HG03354 (cell line): Measurements from ENCODE around the gene PEX12.
"Not testable (repeated sequence)": the region's sequence is repeated elsewhere in the genome, so short reads cannot be mapped to it uniquely, and the experiment has no call there.

Source experiments
- ATAC-seq: cut with Tn5 transposase; IDR thresholded peaks from one replicate; pipeline ENCODE4 v1.9.1; 2021; ENCODE audit warnings: mild to moderate bottlenecking; ENCODE audit not compliant: unreplicated experiment, poor library complexity, severe bottlenecking

PEX12 gene

DNA sequence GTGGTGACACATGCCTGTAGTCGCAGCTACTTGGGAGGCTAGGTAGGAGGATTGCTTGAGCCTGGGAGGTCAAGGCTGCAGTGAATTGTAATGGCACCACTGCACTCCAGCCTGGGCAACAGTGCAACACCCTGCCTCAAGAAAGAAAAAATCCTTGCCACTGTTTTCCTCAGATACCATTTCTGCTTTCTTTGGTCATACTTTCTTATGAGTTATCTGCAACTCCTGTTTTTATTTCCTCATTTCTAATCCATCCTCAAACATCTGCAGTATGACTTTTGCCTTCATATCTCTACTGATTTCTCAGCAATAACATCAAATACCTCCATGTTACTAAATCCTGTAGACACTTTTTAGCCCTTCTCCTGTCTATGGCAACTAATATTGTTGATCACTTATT is 5.7 kb upstream of the PEX12 start:
- ATAC-seq, result no peak

- ATAC-seq, result no peak
These were observed 610 bp upstream of the PEX12 start for GRCh38 chr17:35578929-35579432.

- ATAC-seq, result peak; percentile 13
These were observed 558 bp downstream of the PEX12 start for GRCh38 chr17:35577830-35578196.

DNA sequence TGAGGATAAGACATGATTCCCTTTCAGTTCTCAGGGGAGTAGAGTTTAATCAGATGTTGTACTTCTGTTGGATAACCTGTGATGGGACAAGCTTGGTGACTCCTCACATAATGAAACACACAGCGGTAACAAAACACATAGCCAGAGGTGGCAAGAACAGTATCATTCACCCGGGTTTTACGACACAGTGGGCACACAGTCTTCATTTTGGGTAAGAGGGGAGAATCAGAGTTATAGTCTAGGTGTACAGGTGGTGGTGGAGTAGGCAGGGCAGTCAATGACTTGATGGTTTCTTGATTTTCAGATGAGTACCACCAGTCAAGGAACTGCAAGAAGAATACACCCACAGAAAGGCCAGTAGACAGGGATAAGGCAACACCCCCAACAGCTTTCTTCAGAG is 2.6 kb downstream of the PEX12 start:
- no peak for ATAC-seq

DNA sequence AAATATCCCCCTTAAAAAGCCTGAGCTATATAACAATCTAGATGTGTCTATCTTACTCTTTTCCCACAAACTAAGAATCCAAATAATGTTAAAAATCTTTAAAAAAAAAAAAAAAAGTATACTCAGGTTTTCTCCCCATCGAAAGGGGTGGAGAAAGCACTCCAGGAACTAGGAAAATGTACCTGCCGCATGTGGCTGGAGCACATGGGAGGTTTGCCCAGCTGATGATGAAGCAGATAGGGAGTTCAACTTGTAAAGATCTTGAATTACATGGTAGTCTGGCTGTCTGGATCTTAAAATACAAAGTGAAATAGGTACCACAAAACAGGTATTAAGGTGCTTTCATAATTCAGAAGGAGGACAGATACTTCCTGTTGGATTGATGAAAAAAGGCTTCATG is 9.0 kb downstream of the PEX12 start:
- ATAC-seq, result no peak

DNA sequence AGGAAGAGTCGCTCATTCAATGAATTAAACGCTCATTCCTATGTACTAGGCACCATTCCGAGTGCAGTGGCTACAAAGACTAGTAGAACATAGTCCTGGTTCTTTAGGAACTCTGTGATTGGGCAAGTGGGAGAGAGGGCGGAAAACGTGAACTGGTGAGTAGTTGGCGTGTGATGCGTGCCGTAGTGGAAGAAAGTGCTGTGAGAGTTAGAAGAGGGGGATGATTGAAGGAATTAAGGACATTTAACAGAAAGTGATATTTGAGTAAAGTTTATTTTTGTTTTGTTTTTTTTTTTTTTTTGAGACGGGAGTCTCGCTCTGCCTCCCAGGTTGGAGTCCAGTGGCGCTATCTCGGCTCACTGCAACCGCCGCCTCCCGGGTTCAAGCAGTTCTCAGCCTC is 9.8 kb downstream of the PEX12 start:
- ATAC-seq, result no peak

GRCh38 chr17:35566968-35567367 is 11.4 kb downstream of the PEX12 start:
- no peak for ATAC-seq

DNA sequence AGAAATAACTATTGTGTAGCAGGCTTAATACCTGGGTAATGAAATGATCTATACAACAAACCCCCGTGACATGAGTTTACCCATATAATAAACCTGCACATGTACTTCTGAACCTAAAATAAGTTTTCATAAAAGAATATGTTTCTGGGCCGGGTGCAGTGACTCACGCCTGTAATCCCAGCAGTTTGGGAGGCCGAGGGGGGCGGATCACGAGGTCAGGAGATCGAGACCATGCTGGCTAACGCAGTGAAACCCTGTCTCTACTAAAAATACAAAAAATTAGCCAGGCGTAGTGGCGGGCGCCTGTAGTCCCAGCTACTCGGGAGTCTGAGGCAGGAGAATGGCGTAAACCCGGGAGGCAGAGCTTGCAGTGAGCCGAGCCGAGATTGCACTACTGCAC is 15.2 kb downstream of the PEX12 start:
- ATAC-seq, result not testable (repeated sequence)

DNA sequence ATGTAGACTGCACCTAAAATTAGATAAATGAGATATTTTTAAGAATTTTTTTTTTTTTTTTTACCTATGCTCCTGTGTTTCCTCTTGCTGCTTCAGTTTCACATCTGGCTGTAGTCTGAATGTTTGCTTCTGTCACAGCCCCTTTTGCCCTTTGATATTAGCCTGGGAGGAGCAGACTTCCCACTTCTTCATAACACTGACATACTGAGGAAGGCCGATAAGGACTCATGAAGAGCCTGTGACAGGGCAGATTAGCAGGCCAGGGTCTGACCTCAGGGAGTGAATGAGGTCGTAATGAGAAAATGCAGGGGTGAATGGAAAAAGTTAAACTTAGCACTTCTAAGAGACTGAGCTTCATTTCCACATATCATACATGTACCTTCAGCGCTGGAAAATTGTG is 17.7 kb downstream of the PEX12 start, which contains the start of gene SLFN14:
TSS of gene SLFN14 (minus strand) at position 117 of the 400 bp plus-strand sequence. CDS start 2,757 bp downstream, outside the sequence.
- no peak for ATAC-seq

- no peak for ATAC-seq
These were observed 18.7 kb downstream of the PEX12 start for GRCh38 chr17:35559495-35560210.

- no peak for ATAC-seq
These were observed 21.0 kb downstream of the PEX12 start for GRCh38 chr17:35557353-35557752.

- no peak for ATAC-seq
These were observed 22.7 kb downstream of the PEX12 start for GRCh38 chr17:35555691-35556090.

DNA sequence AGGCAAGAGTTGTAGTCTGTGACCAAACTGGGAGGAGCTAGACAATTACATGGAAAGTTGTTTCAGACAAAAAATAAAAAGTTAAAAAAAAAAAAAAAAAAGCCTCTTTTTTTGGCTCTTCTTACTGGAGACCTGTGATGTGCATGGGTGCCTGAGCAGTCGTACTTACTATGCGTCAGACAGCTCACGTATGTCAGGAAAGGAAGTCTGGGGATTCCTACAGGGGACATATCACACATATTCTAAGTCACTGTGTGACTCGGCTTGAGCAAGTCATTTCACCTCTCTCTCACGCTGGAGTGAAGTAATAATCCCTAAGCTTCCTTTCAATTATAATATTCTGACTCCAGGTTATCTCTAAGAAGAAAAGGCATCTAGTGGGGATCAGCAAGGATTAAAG is 23.7 kb downstream of the PEX12 start:
- no peak for ATAC-seq

GRCh38 chr17:35553310-35553709 is 25.1 kb downstream of the PEX12 start:
- no peak for ATAC-seq

GRCh38 chr17:35548978-35549377 is 29.4 kb downstream of the PEX12 start:
- no peak for ATAC-seq

GRCh38 chr17:35548208-35548810 is 30.1 kb downstream of the PEX12 start:
- ATAC-seq, result no peak

DNA sequence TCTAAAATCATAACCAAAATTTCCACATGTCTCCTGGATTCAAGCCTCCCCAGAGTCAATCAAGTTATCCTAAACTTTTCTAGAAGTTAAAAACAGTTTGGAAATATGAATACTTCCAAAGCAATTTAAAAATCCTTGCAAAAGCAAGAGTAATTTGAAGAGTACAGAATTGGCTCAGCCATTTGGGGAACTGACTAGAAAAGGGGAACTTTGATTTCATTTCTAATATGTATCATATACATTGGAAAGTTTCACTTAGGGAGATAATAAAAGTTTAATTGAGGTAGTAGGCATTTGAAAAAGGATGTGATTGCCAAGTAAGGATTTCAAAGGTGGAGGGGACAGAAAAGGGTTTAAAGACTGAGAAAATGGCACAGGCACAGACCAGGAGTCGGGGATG is 31.9 kb downstream of the PEX12 start:
- ATAC-seq, result no peak

DNA sequence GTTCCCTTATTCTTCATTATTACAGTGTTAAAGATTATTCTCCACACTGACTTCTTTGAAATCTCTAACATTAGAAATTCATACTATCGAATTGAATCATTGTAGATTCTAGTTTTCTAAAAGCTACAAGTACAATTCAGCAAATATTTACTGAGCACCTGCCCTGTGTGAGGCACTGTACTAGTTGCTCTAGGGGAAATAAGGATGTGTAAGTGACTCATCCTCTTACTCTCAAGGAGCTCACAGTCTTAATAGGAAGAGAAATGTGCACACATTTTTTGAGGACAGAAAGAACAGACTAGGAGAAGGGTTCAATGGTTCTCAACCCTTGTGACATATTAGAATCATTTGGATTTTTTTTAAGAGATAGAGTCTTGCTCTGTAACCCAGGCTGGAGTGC is 33.2 kb downstream of the PEX12 start:
- no peak for ATAC-seq

GRCh38 chr17:35543856-35544255 is 34.5 kb downstream of the PEX12 start:
- no peak for ATAC-seq

- ATAC-seq, result no peak
These were observed 35.4 kb downstream of the PEX12 start for GRCh38 chr17:35542990-35543389.

- ATAC-seq, result no peak
These were observed 36.9 kb downstream of the PEX12 start for GRCh38 chr17:35541434-35541833.
